HG02798 (cell line): ENCODE data around the gene DNAH10.
"Not testable (repeated sequence)": the region's sequence is repeated elsewhere in the genome, so short reads cannot be mapped to it uniquely, and the experiment has no call there.

Source experiments
- ATAC-seq: cut with Tn5 transposase; IDR thresholded peaks from one replicate; pipeline ENCODE4 v1.9.1; 2021; ENCODE audit warnings: mild to moderate bottlenecking; ENCODE audit not compliant: unreplicated experiment, poor library complexity

DNAH10 gene

GRCh38 chr12:123944696-123945095, 182.6 kb downstream of the DNAH10 start:
- no peak for ATAC-seq

- ATAC-seq: no peak
Observed at GRCh38 chr12:123945287-123946151, 183.4 kb downstream of the DNAH10 start.

GRCh38 chr12:123946152-123946515, 184.0 kb downstream of the DNAH10 start:
- ATAC-seq: no peak

DNA sequence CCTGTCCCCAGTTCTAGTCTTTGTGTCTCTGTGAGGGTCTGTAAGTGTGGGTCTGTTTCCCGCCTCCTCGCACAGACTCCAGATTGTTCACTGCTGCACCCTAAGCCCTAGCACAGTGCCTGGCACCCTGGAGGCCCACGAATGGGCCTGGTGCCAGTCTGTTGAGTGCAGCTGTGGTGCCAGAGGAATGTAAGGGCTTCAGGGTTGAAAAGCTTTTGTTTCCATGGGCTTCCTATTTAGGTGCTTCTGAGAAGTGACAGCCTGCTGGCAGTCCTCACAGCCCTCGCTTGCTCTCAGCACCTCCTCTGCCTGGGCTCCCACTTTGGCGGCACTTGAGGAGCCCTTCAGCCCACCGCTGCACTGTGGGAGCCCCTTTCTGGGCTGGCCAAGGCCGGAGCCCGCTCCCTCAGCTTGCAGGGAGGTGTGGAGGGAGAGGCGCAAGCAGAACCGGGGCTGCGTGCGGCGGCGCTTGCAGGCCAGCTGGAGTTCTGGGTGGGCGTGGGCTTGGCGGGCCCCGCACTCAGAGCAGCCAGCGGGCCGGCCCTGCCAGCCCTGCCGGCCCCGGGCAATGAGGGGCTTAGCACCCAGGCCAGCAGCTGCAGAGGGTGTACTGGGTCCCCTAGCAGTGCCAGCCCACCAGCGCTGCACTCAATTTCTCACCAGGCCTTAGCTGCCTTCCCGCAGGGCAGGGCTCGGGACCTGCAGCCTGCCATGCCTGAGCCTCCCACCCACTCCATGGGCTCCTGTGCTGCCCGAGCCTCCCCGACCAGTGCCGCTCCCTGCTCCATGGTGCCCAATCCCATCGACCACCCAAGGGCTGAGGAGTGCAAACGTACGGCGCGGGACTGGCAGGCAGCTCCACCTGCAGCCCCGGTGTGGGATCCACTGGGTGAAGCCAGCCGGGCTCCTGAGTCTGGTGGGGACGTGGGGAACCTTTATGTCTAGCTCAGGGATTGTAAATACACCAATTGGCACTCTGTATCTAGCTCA, 184.7 kb downstream of the DNAH10 start:
- not testable (repeated sequence) for ATAC-seq

DNA sequence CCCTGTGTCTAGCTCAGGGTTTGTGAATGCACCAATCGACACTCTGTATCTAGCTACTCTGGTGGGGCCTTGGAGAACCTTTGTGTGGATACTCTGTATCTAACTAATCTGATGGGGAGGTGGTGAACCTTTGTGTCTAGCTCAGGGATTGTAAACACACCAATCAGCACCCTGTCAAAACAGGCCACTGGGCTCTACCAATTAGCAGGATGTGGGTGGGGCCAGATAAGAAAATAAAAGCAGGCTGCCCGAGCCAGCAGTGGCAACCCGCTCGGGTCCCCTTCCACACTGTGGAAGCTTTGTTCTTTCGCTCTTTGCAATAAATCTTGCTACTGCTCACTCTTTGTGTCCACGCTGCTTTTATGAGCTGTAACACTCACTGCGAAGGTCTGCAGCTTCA, 185.4 kb downstream of the DNAH10 start:
- not testable (repeated sequence) for ATAC-seq

GRCh38 chr12:123948401-123948795, 186.3 kb downstream of the DNAH10 start:
- no peak for ATAC-seq

GRCh38 chr12:123948796-123949769, 187.0 kb downstream of the DNAH10 start:
- no peak for ATAC-seq

GRCh38 chr12:123949770-123950165, 187.7 kb downstream of the DNAH10 start:
- no peak for ATAC-seq

DNA sequence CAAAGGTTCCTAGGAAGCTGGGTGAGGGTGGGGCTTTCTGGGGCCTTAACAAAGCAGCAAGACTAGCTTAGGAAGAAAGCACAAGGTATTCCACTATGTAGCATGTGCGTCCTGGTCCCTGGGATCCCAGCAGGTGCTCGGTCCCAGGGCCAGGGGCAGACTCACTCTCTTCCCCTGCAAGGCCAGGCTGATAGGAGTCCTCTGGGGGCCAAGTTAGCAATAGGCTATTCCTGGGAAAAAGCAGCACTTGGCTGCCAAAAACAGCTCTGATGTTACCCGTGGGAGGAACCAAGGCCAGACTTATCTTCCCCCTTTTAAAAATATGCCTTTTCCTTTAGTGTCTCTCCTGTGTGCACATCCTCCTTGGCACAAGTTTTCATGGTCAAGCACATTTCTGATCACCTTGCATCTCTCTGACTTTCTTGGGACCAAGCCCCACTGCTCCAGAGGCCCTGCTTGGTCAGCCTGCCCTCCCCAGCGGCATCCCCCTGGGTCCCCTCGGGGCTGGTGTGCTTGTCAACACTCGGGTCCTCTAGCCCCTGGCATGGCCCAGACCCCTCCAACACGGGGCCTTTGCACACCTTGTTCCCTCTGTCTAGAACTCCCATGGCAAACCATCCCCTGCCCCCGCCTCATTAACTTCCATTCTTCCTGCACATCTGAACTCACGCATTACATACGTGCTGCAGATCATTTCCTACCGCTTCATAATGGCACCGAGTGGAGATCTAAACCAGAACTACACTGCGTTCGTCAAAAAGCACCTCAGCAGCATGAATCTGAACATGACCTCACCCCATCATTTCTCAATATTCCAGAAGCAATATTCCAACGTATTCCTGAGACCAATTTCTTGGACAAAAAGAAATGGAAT, 188.6 kb downstream of the DNAH10 start:
- no peak for ATAC-seq

GRCh38 chr12:123951467-123951866, 189.4 kb downstream of the DNAH10 start:
- ATAC-seq: no peak

DNA sequence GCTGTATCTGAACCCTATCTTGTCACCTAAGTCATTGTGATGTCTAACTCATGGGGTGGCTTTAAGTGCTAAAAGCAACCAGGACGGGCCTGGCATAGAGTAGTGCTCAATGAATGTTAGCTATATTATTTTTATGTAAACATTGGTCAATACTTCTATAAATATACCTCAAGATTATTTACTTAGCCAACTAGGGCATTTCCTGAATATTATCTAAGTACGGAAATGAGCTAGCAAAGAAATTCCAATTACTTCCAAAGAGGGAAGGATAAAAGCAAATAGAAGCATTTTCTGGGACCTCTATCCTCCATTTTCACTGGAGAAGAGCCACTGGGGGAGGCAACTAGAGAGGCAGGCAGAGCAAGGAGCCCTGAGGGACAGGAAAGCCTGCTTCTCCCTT, 189.9 kb downstream of the DNAH10 start:
- ATAC-seq: no peak

- ATAC-seq: no peak
Observed at GRCh38 chr12:123954647-123955350, 192.7 kb downstream of the DNAH10 start.

GRCh38 chr12:123956249-123956648, 194.1 kb downstream of the DNAH10 start:
- ATAC-seq: no peak

GRCh38 chr12:123957196-123957595, 195.1 kb downstream of the DNAH10 start:
- ATAC-seq: no peak

GRCh38 chr12:123958462-123958861, 196.4 kb downstream of the DNAH10 start:
- ATAC-seq: no peak

DNA sequence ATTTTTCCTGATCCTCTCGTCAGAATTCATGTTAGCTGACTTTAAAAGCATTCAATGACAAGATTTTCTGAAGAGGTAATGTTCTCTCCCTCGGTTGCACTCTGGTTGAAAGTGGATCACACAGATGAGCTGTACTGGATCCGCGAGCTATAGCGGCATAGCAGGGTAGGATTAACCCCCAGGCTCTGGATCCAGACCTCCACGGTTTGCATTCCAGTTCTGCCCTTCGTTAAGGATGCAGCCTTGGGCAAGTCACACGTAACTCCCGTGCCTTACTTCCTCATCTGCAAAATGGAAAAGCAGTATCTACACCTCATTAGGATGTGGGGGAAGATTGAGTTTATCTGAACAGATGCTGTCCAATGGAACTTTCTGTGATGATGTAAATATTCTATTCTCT, 196.8 kb downstream of the DNAH10 start:
- no peak for ATAC-seq

- no peak for ATAC-seq
Observed at GRCh38 chr12:123960029-123960735, 198.1 kb downstream of the DNAH10 start.

GRCh38 chr12:123960856-123961255, 198.8 kb downstream of the DNAH10 start:
- no peak for ATAC-seq
